ENCODE data around the gene GRID1. TPM values are rescaled to one million over a fixed set of nuclear protein-coding genes. Genes with fewer than 3 reads are reported as not detected.
"Not testable (repeated sequence)": the region's sequence is repeated elsewhere in the genome, so short reads cannot be mapped to it uniquely, and the experiment has no call there.

Gene GRID1
- polyA plus RNA-seq, 4 donors, result 1.4 to 1.9 (median 1.6) TPM

DNA sequence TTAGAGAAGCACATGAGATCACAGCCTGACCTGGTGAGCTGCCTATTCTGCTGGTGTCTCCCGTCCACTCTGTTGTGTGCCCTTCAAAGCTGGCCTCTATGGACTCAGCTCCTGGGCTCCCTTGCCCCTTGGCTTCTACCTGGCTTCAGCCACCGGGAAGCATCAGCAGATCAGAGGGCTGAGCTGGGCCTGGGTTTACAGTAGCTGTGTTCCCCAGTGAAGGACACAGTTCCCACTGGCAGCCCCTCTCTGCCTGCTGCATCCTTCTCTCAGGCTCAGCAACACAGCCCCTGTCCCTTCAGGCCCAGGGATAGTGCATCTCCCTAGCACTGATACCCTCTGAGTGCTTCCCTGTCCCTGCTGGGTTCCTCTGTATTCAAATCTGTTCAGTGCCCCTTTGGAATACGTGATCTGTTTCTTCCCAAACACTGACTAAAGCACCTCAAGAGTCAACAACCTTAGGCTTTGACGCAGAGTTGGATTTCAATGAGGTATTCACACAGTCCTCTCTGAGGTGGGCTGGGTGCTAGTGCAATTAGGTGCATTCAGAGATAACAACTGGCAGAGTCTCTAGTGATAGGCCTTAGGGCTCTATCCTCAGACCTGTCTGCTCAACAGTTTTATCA is 109.8 kb downstream of the GRID1 start:
- DNase-seq (ENCODE audit: low read depth in 4 of 4, low spot score in 2 of 4), result no peak

DNA sequence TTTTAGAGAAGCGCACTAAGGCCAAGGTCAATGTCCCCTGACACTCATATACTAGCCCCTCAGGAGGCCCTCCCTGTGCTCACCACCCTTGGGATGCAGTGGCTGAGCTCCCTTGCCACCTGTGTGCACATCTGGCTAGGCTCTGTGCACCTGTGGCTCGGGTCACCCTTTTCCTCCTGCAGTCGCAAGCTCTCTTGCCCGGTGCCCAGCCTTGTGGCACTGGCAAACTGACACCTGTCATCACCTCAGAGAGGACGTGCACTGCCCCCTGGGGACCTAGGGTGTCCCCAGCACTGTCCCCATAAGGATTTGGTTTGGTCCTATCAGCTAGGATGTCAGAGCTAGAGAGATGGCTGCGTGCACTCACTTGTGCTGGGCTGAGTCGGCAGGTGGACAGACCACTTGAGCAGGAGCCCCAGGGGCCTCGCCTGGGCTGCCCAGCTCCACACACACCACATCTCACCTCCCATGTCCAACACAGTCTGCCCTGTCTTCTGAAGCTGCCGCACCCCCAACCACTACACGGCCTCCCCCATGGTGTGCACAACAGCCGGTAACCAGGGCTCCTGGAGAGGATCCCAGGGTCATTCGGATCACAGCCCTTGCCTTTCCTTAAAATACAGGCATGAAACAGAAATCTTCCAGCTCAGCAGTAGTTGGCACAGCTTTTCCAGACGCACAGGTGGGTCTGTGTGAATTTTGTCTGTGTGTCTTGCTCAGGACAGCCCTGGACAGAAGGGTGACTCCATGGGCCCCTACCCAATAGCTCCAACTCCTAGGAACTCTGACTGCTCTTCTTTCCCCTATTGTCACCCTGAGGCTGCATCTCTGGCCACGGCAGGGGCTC is 111.0 kb downstream of the GRID1 start:
- no peak for DNase-seq (ENCODE audit: low read depth in 4 of 4, low spot score in 2 of 4)

- no peak for DNase-seq (ENCODE audit: low read depth in 4 of 4, low spot score in 2 of 4)
These were observed 111.9 kb downstream of the GRID1 start for GRCh38 chr10:86254526-86255174.

DNA sequence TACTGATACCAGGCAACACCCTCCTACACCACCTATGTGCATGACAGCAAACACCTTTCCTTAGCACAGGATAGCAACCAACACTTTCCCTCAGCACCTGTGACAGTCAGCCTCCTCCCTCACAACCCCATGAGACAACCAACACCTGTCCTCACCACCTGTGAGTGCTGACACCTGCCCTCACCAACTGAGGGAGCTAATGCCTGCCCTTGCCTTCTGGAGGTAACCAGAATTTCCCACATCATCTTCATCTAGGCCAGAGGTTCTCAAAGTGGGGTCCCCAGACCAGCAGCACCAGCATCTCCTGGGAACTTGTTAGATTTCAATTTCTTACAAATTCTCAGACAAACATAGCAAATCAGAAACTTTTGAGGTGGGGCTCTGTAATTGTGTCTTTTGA is 112.5 kb downstream of the GRID1 start:
- no peak for DNase-seq (ENCODE audit: low read depth in 4 of 4, low spot score in 2 of 4)

GRCh38 chr10:86253091-86254072 is 113.2 kb downstream of the GRID1 start:
- no peak for DNase-seq (ENCODE audit: low read depth in 4 of 4, low spot score in 2 of 4)

GRCh38 chr10:86252556-86252955 is 114.0 kb downstream of the GRID1 start:
- no peak for DNase-seq (ENCODE audit: low read depth in 4 of 4, low spot score in 2 of 4)

- no peak for DNase-seq (ENCODE audit: low read depth in 4 of 4, low spot score in 2 of 4)
These were observed 114.5 kb downstream of the GRID1 start for GRCh38 chr10:86252079-86252478.

GRCh38 chr10:86251426-86251825 is 115.2 kb downstream of the GRID1 start:
- no peak for DNase-seq (ENCODE audit: low read depth in 4 of 4, low spot score in 2 of 4)

DNA sequence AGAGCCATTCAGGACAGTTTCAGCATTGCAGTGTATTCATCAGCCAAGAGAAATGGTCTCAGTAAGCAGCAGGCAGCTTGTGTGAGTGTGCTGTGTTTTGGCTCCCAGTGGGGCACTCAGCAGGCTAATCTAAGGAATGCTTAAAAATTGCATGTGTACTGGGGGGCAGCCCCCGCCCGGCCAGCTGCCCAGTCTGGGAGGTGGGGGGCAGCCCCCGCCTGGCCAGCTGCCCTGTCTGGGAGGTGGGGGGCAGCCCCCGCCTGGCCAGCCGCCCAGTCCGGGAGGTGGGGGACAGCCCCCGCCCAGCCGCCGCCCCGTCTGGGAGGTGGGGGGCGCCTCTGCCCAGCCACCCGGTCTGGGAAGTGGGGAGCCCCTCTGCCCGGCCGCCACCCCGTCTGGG is 116.2 kb downstream of the GRID1 start:
- DNase-seq (ENCODE audit: low read depth in 4 of 4, low spot score in 2 of 4), result no peak

GRCh38 chr10:86249794-86250193 is 116.8 kb downstream of the GRID1 start:
- no peak for DNase-seq (ENCODE audit: low read depth in 4 of 4, low spot score in 2 of 4)

DNA sequence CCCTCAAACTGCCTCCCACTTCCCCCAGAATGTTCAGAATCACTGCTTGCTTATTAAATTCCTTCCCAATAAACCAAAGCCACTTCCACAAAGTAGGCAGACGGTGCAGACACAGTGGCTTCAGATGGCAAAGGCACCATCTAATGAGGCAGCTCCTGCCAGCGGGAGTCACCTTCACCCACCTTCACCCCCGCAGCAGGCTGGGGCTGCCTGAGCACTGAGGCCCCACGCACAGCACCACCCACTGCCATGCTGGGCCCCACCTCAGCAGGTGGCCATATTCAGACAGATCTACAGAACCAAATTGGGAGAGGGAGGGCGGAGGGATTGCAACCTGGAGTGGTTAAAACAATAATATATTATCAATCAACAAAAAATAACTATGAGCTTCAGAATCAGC is 118.5 kb downstream of the GRID1 start:
- DNase-seq (ENCODE audit: low read depth in 4 of 4, low spot score in 2 of 4), result no peak

DNA sequence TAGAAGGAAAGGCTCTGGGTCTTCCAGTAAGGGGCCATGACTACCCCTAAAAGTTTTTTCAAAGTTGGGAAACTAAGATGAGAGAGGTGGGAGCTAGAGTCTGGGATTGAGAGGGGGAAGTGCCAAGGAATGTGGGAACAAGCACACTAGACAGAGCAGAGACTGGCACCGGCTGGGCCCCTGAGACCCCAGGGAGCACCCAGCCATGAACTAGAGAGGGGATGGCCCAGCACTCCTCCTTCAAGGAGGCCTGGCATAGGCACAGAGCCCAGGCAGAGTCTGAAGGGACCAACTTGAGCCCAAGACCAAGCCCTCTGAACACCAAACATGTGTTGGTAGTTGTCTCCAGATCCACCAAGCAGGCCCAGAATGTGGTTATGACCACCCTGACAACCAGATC is 119.0 kb downstream of the GRID1 start:
- DNase-seq (ENCODE audit: low read depth in 4 of 4, low spot score in 2 of 4), result no peak

GRCh38 chr10:86247073-86247472 is 119.5 kb downstream of the GRID1 start:
- no peak for DNase-seq (ENCODE audit: low read depth in 4 of 4, low spot score in 2 of 4)

- DNase-seq (ENCODE audit: low read depth in 4 of 4, low spot score in 2 of 4), result no peak
These were observed 120.2 kb downstream of the GRID1 start for GRCh38 chr10:86246279-86246940.

- DNase-seq (ENCODE audit: low read depth in 4 of 4, low spot score in 2 of 4), result no peak
These were observed 121.6 kb downstream of the GRID1 start for GRCh38 chr10:86245015-86245394.

DNA sequence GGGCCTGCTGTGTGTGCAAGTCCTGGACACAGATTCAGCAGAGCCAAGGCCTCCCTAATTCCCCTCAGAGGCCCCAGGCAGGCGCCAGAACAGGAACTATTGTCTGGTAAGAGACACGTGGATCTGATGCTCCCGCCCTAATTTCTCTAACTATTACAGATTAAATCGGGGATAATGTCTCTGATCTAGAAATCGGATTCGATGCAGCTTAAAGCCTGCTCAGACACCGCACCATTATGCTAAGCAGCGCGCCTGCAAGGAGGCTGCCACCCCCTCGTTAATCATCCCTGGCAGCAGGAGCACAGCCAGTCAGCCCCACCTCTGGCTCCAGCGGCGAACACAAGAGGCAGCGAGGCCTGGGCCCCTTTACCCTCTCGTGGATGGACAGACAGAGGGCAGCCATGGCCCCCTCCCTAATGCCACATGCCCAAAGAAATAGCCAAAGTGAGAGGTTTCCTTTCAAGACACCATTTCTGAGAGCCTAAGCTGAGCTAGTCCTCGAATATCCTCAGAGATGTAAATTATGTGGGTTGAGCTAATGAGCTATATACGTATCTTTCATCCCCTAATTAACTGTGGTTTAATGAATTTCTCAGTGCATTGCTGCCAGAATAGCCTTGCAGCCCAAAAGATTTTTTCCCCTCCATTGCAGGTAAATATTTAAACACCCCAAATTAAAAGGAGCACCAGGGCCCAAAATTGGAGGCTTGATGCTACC is 122.1 kb downstream of the GRID1 start:
- no peak for DNase-seq (ENCODE audit: low read depth in 4 of 4, low spot score in 2 of 4)

DNA sequence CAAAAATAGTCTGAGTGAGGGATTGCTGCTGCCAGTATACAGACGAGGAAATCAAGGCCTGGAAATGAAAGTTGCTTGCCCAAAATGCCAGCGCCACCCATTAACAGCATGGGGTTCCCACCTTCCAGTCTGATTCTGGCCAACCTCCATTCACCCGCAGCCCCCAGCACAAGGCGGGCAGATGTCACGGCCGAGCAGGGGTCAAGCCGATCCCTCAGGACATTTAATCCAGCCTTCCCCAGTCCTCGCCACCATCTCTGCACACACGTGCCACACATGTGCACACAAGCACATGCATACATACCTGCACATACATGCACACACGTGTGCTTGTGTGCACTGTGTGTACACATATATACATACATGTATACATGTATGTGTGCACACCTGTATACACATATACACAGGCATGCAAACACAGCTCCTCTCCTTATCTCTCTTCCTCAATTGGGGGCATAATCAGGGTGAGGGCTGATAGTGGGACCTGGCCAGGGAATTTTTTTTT is 122.9 kb downstream of the GRID1 start:
- no peak for DNase-seq (ENCODE audit: low read depth in 4 of 4, low spot score in 2 of 4)

- no peak for DNase-seq (ENCODE audit: low read depth in 4 of 4, low spot score in 2 of 4)
These were observed 123.8 kb downstream of the GRID1 start for GRCh38 chr10:86242761-86243160.

DNA sequence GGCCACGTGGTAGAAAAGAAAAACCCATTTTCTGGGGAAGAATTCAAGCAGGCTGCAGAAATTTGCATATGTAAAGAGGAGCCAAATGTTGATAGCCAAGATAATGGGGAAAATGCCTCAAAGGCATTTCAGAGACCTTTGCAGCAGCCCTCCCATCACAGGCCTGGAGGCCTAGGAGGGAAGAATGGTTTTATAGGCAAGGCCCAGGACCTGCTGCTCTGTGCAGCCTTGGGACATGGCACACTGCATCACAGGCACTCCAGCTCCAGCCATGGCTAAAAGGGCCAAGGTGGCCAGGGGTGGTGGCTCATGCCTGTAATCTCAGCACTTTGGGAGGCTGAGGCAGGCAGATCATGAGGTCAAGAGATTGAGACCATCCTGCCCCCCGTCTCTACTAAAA is 128.5 kb downstream of the GRID1 start:
- not testable (repeated sequence) for DNase-seq (ENCODE audit: low read depth in 4 of 4, low spot score in 2 of 4)

Measured in left renal cortex interstitium (tissue), 4 donors.